GM20000 (cell line): ENCODE measurements around the gene CD96.

ENCODE experiments used
- DNase-seq: peaks from one replicate; pipeline ENCODE4 v3.0.0; 2012; ENCODE audit warnings: low spot score
- TF ChIP-seq, protein P1 (sequence below): IDR thresholded peaks from 2 replicates; pipeline ENCODE4 v1.5.1; 2012; ENCODE audit warnings: mild to moderate bottlenecking, control low read depth; ENCODE audit errors: extremely low read depth, missing control alignments

The CD96 gene

DNA sequence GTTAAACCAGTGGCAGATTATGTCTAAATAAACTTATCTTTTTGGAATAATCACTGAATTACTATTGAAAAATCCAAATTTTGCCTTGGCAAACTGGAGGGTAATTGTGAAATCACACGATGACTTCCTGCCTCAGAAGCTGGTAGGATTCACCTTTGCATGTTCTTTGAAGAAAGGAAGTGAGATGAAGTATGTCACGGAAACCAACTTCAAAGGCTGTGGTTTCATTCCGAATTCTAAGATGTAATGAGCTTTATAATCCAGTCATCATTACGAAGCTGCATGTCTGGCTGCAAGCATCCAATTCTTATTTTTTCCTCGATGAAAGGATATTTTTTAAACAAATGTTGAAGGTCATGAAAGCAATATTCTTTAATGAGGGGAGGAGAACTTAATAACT is 68.2 kb downstream of the CD96 start:
- peak; percentile 10 for DNase-seq
- TF ChIP-seq, protein P1, sequence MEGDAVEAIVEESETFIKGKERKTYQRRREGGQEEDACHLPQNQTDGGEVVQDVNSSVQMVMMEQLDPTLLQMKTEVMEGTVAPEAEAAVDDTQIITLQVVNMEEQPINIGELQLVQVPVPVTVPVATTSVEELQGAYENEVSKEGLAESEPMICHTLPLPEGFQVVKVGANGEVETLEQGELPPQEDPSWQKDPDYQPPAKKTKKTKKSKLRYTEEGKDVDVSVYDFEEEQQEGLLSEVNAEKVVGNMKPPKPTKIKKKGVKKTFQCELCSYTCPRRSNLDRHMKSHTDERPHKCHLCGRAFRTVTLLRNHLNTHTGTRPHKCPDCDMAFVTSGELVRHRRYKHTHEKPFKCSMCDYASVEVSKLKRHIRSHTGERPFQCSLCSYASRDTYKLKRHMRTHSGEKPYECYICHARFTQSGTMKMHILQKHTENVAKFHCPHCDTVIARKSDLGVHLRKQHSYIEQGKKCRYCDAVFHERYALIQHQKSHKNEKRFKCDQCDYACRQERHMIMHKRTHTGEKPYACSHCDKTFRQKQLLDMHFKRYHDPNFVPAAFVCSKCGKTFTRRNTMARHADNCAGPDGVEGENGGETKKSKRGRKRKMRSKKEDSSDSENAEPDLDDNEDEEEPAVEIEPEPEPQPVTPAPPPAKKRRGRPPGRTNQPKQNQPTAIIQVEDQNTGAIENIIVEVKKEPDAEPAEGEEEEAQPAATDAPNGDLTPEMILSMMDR: no peak

DNA sequence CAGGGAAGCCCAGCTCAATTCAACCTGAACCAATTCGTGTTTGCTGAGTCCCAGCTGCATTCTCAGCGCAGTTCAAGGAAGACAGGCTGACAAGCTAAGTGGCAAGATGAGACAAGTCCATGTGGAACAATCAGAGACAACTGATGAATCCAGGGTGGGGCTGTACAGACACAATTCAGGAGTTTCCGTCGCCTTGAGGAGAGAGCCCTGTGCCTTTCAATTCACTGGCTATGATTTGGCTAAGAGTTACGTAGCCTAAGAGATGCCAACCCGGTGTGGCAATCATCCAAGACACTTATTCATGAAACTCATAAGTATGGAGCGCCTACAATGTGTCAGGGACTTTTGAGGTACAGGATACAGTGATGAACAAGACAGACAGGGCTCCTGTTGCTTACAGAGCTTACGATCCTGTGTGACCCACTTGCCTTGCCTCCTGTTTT is 68.6 kb downstream of the CD96 start:
- DNase-seq: no peak
- TF ChIP-seq, protein P1: no peak

DNA sequence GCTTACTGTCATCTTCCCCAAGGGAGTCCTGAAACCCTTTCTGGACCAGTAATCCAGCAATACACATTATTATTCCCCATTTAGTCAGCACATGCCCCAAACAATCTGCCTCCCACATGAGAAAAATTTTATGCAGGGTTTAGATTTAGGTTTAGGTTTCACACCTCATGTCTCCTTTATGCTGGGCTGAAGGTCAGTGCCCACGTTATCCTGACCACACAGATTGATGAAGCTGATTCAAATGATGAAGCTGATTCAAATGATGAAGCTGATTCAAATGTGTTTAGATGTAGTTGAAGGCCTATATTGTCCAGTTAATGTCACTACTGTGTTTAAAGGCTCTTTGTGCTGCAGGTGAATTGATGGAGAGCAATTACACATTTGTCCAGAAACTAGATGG is 71.3 kb downstream of the CD96 start:
- TF ChIP-seq, protein P1: no peak
- no peak for DNase-seq

DNA sequence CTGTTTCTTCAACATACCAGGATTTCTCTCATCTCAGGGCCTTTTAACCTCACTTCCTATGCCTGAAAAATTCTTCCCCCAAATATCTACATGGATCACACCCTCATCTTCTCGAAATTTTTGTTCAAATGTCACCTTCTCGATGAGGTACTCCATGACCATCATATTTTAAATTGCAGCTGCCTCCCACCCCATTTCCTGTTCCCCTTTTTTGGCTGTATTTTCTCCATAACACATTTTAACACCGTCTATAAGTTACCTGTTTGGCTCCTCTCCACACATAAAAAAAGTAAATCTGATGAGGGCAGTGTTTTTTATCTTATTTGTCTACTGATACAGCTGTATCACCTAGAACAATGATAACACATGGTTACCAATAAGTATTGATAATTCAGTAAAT is 73.9 kb downstream of the CD96 start:
- DNase-seq: no peak
- TF ChIP-seq, protein P1: no peak

DNA sequence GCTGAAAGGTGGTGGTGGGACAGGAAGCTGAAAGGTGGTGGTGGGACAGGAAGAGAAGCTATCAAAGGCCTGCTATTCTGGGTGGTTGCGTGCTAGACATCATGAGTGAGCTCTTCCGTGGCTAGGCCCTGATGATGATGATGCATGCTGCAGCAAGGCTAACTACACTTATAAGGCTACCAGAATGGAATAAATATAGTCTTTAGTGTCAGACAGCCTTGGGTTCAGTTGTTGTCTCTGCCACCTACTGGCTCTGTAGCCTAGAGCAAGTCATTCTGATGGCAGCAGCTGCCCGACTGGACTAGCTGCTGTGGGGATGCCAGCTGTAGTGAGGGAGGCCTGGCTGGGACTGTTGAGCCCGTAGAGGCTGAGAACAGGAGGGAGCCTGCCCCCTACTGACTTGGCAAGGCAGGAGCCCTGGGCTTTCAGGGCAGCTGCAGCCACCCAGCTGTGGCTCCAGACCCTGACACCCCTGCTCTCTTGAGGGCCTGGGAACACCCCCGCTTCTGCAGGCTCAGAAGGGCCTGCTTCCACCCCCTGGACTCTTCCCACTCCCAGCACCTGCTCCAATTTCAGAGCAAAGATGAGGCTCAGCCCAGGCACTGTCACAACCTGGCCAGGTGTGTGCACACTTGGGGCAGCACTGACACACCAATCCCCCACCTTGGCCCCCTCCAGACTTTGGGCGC is 74.6 kb downstream of the CD96 start:
- TF ChIP-seq, protein P1: no peak
- peak; percentile 8 for DNase-seq

DNA sequence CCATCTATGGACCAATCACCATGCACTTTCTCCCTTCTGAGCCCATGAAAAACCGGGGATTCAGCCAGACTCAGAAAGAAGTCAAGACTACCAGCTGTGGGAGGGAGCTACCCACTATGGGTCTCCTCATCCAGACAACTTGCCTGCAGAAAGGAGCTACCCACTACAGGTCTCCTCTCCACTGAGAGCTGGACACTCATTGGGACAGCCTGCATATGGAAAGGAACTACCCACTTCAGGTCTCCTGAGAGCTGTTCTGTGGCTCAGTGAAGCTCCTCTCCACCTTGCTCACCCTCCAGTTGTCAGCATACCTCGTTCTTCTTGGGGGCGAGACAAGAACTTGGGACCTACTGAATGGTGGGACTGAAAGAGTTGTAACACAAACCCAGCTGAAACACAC is 75.4 kb downstream of the CD96 start:
- TF ChIP-seq, protein P1: no peak
- DNase-seq: no peak

DNA sequence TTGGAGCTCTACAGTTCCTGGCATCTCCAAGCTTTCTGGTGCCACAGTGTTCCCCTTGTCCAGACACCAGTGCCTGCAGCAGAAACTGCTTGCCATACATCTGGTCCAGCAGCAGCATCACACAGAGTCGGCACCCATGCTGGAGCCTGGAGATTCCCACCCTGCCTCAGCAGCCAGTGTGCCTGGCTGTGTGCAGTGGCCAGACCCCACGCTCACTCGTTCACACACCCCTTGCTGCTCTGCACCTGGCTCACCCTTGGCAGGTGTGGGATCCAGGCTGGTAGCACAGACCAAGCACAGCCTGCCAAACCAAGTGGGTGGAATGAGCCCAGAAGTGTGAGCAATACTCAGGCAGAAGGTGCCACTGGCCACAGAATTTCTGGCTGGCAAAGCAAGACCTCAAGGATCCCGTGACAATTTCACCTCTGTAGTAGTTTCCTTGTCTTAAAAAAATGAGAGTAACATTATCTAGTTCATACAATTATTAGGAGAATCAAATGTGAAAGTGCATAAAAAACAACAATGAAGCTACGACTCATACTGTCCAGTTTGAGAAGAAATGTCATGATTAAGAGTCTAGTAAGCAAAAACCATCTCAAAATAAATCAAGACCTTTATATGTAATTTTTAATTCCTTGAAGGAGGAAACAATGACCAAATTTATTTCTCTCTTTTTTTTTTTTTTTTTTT is 76.1 kb downstream of the CD96 start:
- DNase-seq: no peak
- TF ChIP-seq, protein P1: no peak
